Measurements from ENCODE around the gene POU2AF1.

The POU2AF1 gene, protein sequence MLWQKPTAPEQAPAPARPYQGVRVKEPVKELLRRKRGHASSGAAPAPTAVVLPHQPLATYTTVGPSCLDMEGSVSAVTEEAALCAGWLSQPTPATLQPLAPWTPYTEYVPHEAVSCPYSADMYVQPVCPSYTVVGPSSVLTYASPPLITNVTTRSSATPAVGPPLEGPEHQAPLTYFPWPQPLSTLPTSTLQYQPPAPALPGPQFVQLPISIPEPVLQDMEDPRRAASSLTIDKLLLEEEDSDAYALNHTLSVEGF

DNA sequence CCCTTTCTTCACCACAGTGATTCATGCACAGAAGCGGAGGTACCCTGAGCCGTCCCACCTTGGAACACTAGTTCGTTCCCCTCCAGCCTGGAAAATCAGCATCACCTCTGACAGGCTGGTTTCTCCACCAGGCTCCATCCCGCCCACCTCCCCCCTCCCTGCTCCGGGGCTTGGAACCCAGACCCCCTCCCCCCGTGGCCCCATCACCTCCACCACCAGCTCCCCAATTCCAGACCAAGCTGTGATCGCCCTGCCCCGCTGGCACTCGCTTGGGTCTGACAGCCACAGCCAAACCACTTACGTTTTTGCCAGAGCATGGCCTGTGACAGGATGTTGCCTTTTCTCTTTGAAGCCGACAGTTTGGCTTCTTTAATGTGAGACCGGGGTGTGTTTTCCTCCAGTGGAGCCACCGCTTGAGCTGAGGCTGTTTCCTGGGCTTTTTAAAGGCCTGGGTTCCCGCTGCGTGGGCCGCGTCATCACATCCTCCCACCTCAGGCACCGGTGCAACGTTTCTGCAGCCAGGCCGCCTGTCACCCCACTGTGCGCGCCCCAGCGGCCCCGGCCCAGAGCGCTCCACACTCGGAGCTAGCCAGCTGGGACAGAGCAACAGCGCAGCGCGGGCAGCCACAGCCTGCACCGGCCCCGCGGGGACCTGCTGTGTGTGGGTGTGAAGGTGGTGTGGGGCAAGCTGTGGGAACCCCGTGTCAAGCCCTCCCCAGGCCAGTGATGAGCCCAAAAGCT lies at the start of gene POU2AF1:
Gene POU2AF1, minus strand, starts transcription at position 415 of the 741 bp plus-strand sequence. Its CDS starts 98 bp downstream, at position 317.
- H3K27ac ChIP-seq = no peak within 1 kb of the TSS
- TF ChIP-seq, protein P1, sequence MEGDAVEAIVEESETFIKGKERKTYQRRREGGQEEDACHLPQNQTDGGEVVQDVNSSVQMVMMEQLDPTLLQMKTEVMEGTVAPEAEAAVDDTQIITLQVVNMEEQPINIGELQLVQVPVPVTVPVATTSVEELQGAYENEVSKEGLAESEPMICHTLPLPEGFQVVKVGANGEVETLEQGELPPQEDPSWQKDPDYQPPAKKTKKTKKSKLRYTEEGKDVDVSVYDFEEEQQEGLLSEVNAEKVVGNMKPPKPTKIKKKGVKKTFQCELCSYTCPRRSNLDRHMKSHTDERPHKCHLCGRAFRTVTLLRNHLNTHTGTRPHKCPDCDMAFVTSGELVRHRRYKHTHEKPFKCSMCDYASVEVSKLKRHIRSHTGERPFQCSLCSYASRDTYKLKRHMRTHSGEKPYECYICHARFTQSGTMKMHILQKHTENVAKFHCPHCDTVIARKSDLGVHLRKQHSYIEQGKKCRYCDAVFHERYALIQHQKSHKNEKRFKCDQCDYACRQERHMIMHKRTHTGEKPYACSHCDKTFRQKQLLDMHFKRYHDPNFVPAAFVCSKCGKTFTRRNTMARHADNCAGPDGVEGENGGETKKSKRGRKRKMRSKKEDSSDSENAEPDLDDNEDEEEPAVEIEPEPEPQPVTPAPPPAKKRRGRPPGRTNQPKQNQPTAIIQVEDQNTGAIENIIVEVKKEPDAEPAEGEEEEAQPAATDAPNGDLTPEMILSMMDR (conservative IDR thresholded peaks at IDR 0.05) = no peak

DNA sequence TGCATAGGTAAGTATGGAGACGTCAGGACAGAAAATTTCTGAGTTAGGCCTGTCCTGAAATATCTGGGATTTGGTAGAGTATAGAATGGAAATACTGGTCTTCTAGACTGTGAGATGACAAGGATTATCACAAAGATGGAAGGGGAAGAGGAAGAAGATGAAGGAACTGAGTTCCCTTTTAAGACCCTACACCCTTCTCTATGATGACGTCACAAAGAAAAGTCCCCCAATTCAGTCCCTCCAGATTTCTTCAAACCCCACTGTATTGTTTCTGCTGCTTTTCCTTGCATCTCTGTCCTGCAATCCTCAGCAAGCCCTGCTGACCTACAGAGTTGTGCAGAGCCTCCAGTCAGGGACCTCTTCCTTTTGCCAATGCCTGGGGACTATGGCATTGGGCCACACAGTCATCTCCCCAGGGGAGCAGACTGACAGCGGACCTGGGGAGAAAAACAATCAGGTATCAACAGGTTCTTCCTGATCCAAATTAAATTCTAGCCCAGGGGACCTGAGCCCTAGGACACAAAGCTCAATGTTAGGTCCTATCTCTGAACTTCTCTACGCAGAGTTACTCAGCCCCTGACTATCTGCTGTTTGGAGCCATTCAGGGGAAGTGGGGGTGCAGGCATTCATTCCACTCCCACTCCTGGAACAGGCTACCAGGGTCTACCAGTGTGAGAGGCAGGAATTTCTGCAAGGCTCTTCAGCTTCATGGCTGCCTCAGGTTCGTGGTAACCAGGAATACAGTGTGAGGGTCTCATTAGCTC lies 49.2 kb upstream of the POU2AF1 start:
- TF ChIP-seq, protein P1 (conservative IDR thresholded peaks at IDR 0.05) = no peak
- peak overlapping the region; percentile 99 for H3K27ac ChIP-seq

DNA sequence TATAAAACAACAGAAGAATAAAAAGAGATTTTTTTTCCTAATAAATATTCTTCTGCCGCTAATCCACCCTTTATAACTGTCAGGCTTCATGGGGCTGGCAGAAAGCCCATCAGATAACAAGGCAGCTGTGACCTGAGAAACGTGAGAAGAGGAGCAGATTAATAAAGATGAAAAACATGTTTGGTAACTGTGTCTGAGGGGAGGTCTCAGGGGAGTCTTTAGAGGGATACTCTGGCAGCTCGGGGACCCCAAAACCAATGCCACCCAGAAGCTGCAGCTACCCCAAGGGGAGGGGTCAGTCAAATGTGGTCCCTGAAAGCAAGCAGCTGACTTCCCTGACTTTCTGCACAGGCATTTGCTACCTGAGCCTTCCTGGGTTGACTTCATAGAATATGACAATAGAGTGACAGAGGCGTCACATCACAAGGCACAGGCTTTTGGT lies 48.4 kb upstream of the POU2AF1 start:
- TF ChIP-seq, protein P1 (conservative IDR thresholded peaks at IDR 0.05) = no peak
- H3K27ac ChIP-seq = peak overlapping the region; percentile 99

DNA sequence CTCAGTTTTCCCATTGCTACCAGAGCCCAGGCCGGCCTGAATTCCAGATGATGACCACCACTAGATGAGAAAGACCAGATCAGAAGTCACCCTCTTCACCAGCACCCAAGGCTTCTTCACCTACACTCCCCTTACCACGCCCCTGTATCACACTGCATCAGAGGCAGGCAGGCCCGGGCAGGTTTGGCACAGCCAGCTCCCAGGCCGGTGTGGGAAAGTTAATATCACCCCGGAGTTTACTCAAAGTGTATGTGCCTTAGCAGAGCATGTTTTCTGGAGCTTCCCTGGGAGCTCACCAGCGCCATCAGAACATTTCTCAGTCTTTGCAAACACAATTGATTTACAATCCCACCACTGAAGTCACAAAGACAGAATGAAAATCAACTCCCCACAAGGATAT lies 47.5 kb upstream of the POU2AF1 start:
- peak overlapping the region; percentile 99 for H3K27ac ChIP-seq
- TF ChIP-seq, protein P1 (conservative IDR thresholded peaks at IDR 0.05) = no peak; the same call in 1 of the 2 replicates

DNA sequence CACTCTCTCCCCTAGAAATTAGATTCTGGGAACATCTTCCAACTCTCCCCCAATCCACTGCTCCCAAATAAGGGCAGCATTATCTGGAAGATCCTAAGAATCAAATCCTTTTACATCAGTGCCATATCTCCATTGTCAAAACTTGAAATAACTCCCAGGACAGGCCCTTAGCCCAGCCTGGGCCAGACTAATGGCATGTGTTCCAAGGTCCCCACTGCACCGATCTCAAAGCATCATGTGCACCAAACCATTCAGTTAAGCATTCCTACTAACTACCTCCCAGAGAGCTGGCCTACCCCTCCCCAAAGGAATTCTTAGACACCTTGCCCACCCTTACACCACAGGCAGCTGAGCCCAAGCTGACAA lies 44.2 kb upstream of the POU2AF1 start:
- TF ChIP-seq, protein P1 (conservative IDR thresholded peaks at IDR 0.05) = no peak; the same call in 1 of the 2 replicates
- H3K27ac ChIP-seq = peak overlapping the region; percentile 99; the same call in 1 of the 2 replicates

DNA sequence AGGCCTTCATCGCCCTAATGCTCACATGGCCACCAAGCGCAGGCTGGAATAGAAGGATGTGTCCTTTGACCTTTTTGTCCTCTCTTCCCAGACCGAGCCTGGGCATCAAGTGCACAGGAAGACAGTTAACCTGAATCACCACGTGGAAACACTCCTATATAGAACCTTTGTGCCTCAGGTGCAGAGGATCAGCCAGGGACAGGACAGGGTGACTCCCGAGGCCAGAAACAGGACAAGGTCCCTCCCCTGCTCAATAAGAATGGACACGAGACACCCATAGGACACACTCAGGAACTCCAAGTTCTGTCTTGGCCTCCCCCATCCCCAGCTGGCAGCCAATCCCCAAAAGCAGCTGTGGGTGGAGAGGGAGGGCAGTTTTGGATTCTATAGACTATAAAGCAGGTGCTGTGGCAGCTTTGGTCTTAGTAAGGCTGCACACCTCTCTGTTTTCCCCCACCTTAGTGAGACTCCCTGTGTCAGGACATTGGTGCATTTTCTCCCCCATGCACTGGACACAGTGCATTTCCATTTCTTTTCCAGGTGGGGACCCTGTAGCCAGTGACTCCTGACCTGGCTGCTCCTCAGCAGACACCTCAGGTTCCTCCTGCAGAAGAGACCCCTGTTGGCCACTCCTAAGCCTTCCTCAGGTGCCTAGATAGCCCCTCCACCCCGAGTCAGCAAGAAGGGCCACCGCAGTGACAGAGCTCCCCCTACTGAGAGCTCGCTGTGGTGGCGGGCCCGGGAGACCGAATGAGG lies 43.6 kb upstream of the POU2AF1 start:
- H3K27ac ChIP-seq = peak overlapping the region; percentile 99
- TF ChIP-seq, protein P1 (conservative IDR thresholded peaks at IDR 0.05) = peak; percentile 98

All from VCaP (cell line).